ENCODE data around the gene SYT8.

DNA sequence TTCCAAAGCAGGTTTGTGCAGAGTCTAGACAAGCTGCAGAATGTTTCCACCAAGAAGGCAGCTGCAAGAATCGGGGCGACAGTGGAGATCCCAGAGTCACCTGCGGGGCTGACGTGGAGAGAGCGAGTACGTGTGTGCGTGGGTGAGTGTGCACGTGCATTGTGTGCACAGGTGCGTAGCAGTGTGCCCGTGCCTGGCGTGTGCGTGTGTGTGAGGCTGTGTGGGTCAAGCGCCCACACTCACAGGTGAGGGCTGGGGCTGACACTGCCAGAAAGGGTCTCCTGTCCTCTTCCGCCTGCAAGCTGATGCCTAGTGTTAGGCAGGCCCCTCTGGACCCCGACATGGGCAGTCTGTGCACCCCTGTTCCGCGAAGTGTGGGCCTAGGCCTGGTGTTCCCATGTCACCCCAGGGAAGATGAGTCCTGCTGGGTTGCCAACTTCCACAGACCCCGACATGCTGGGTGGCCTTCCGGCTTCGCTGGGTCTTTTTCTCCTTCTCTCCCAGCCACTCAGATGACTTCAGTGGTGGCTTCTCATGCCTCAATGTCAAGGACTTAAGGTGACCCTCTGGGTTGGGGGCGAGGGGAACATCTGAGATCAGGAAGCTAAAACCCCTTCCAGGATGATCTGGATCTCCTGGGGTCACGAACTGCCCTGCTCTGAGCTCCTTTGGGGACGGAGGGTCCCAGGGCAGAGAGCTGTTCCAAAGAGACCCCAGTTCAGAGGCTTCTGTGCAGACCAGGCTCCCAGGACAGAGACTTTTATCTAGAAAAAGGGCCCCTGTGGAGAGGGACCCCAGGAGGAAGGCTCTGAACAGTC, 10.4 kb upstream of the SYT8 start:
- TF ChIP-seq, protein P1, sequence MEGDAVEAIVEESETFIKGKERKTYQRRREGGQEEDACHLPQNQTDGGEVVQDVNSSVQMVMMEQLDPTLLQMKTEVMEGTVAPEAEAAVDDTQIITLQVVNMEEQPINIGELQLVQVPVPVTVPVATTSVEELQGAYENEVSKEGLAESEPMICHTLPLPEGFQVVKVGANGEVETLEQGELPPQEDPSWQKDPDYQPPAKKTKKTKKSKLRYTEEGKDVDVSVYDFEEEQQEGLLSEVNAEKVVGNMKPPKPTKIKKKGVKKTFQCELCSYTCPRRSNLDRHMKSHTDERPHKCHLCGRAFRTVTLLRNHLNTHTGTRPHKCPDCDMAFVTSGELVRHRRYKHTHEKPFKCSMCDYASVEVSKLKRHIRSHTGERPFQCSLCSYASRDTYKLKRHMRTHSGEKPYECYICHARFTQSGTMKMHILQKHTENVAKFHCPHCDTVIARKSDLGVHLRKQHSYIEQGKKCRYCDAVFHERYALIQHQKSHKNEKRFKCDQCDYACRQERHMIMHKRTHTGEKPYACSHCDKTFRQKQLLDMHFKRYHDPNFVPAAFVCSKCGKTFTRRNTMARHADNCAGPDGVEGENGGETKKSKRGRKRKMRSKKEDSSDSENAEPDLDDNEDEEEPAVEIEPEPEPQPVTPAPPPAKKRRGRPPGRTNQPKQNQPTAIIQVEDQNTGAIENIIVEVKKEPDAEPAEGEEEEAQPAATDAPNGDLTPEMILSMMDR (IDR thresholded peaks at IDR 0.05; ENCODE audit: poor library complexity, severe bottlenecking), result no peak
- no peak for TF ChIP-seq MXI1 (conservative IDR thresholded peaks at IDR 0.05; ENCODE audit: poor library complexity, severe bottlenecking)
- TF ChIP-seq EZH2 (IDR thresholded peaks at IDR 0.05; ENCODE audit: borderline replicate concordance, insufficient read depth, low read length, poor library complexity, severe bottlenecking), result no peak
- TF ChIP-seq TAF1 (IDR thresholded peaks at IDR 0.05; ENCODE audit: low read depth), result no peak

Data from neural cell (in vitro differentiated cells).